ENCODE results near the gene HSPE1. TPM values are rescaled to one million over a fixed set of nuclear protein-coding genes. Genes with fewer than 3 reads are reported as not detected.

Gene HSPE1
- polyA plus RNA-seq, 3 donors = 25.2 to 46.2 (median 44.9) TPM

DNA sequence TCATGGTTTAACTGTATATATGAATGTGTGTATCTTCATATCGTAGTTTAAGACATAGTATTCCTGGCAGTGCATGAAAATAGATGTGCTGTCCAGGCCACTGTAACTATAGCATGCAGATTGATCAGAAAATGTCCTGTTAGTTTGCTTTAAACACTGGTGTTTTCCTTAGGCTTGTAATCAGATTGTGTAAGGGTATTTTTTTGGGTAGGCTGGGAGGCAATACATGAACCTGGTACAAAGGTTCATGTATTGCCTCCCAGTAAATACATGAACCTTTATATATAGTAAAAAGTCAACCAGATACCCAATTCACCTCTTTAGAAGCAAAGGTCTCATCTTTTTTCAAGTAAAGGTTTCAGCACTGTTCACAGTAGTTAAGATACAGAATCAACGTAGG is 45.3 kb upstream of the HSPE1 start:
- H3K4me2 ChIP-seq (replicated peaks; ENCODE audit: extremely low read depth, low read length, poor library complexity, severe bottlenecking) = peak overlapping the region; percentile 92
- peaks cover 6 to 19% of the 10 kb centered on the region in 2 donors for H3K36me3 Mint-ChIP-seq
- 100% methylated on average over 2 of the region's 2 CpGs for WGBS (ENCODE audit: insufficient coverage)
- no peak overlapping the region for H3K9ac ChIP-seq (ENCODE audit: insufficient read depth, low read length, poor library complexity, severe bottlenecking)
- peaks cover 10 to 12% of the 10 kb centered on the region in 2 donors for H3K36me3 ChIP-seq (replicated peaks in 1 of 2; ENCODE audit: control insufficient read depth in 1 of 2, insufficient read depth in 2 of 2, low read length in 2 of 2)
- no peak overlapping the region for H2AFZ ChIP-seq (ENCODE audit: insufficient read depth, low read depth, low read length, poor library complexity, severe bottlenecking)
- DNase-seq = no peak
- H3K4me3 Mint-ChIP-seq = peak overlapping the region; percentile 97 to 98
- H3K4me3 ChIP-seq (replicated peaks in 1 of 3; ENCODE audit: low read depth in 2 of 3, low read length in 3 of 3) = peak overlapping the region in 1 of 3 experiments; percentile 90
- H3K79me2 ChIP-seq (ENCODE audit: insufficient read depth, low read length) = peaks cover 66% of the 10 kb centered on the region
- TF ChIP-seq, protein P1, sequence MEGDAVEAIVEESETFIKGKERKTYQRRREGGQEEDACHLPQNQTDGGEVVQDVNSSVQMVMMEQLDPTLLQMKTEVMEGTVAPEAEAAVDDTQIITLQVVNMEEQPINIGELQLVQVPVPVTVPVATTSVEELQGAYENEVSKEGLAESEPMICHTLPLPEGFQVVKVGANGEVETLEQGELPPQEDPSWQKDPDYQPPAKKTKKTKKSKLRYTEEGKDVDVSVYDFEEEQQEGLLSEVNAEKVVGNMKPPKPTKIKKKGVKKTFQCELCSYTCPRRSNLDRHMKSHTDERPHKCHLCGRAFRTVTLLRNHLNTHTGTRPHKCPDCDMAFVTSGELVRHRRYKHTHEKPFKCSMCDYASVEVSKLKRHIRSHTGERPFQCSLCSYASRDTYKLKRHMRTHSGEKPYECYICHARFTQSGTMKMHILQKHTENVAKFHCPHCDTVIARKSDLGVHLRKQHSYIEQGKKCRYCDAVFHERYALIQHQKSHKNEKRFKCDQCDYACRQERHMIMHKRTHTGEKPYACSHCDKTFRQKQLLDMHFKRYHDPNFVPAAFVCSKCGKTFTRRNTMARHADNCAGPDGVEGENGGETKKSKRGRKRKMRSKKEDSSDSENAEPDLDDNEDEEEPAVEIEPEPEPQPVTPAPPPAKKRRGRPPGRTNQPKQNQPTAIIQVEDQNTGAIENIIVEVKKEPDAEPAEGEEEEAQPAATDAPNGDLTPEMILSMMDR (IDR thresholded peaks at IDR 0.05) = no peak
- H3K27me3 Mint-ChIP-seq (ENCODE audit: low read depth in 3 of 3) = peaks cover 0 to 4% (median 0%) of the 10 kb centered on the region in 3 donors
- H4K20me1 ChIP-seq (ENCODE audit: insufficient read depth, low read length) = peaks cover 58% of the 10 kb centered on the region
- peak overlapping the region in 1 of 2 donors; percentile 100 for H3K27ac ChIP-seq (ENCODE audit: low read depth in 1 of 2, low read length in 2 of 2)
- H3K9me3 ChIP-seq (replicated peaks in 1 of 2; ENCODE audit: control insufficient read depth in 1 of 2, insufficient read depth in 1 of 2, low read length in 2 of 2) = no peaks in the 10 kb centered on the region
- H3K4me1 Mint-ChIP-seq = peaks cover 41% of the 10 kb centered on the region
- H3K27me3 ChIP-seq (ENCODE audit: control insufficient read depth in 2 of 2, insufficient read depth in 2 of 2, low read length in 2 of 2) = no peaks in the 10 kb centered on the region
- H3K4me1 ChIP-seq (ENCODE audit: control insufficient read depth in 1 of 2, insufficient read depth in 2 of 2, low read length in 2 of 2) = peaks cover 15 to 30% of the 10 kb centered on the region in 2 donors
- peak overlapping the region in 4 of 7 donors; percentile 100 for H3K27ac Mint-ChIP-seq
- H3K9me3 Mint-ChIP-seq = peaks cover 0 to 9% (median 0%) of the 10 kb centered on the region in 7 donors
- intact Hi-C loops (cut with micrococcal nuclease) = loop anchor here in 1 of 2 donors (2.0 to 10.0 kb wide), 2 partner anchors 46 to 250 kb away; partner anchors contain the start of genes HSPE1 and MARS2

DNA sequence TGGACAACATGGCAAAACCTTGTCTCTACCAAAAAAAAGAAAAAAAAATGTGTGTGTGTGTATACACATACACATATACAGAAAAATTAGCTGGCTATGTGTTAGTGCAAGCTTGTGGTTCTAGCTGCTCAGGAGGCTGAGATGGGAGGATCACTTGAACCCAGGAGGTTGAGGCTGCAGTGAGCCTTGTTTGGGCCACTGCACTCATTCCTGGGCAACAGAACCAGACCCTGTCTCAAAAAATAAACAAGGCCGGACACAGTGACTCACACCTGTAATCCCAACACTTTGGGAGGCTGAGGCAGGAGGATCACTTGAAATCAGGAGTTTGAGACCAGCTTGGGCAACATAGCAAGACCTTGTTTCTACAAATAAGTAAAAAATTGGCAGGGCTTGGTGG is 44.8 kb upstream of the HSPE1 start:
- Mint-ChIP-seq H3K36me3 (peaks cover 9 to 23% of the 10 kb centered on the region in 2 donors), H3K27ac (peak overlapping the region in 2 of 7 donors; percentile 34 to 60), H3K9me3 (peaks cover 0 to 9% (median 0%) of the 10 kb centered on the region in 7 donors), H3K4me1 (peaks cover 41% of the 10 kb centered on the region), H3K4me3 (no peak overlapping the region), H3K27me3 (ENCODE audit: low read depth in 3 of 3) (peaks cover 0 to 4% (median 0%) of the 10 kb centered on the region in 3 donors)
- H3K27ac ChIP-seq (ENCODE audit: low read depth in 1 of 2, low read length in 2 of 2) = no peak overlapping the region
- no peak overlapping the region for H3K4me2 ChIP-seq (replicated peaks; ENCODE audit: extremely low read depth, low read length, poor library complexity, severe bottlenecking)
- no CpG with 5 or more reads among the region's 1 CpG for WGBS (ENCODE audit: insufficient coverage)
- H2AFZ ChIP-seq (ENCODE audit: insufficient read depth, low read depth, low read length, poor library complexity, severe bottlenecking) = no peak overlapping the region
- no peak for DNase-seq
- H3K27me3 ChIP-seq (ENCODE audit: control insufficient read depth in 2 of 2, insufficient read depth in 2 of 2, low read length in 2 of 2) = no peaks in the 10 kb centered on the region
- no peak overlapping the region for H3K4me3 ChIP-seq (replicated peaks in 1 of 3; ENCODE audit: low read depth in 2 of 3, low read length in 3 of 3)
- peaks cover 71% of the 10 kb centered on the region for H3K79me2 ChIP-seq (ENCODE audit: insufficient read depth, low read length)
- H3K9ac ChIP-seq (ENCODE audit: insufficient read depth, low read length, poor library complexity, severe bottlenecking) = no peak overlapping the region
- TF ChIP-seq, protein P1 (IDR thresholded peaks at IDR 0.05) = no peak
- H3K4me1 ChIP-seq (ENCODE audit: control insufficient read depth in 1 of 2, insufficient read depth in 2 of 2, low read length in 2 of 2) = peaks cover 15 to 30% of the 10 kb centered on the region in 2 donors
- peaks cover 63% of the 10 kb centered on the region for H4K20me1 ChIP-seq (ENCODE audit: insufficient read depth, low read length)
- intact Hi-C loops (cut with micrococcal nuclease) = loop anchor here in 1 of 2 donors (2.0 to 10.0 kb wide), 2 partner anchors 45 to 249 kb away; partner anchors contain the start of genes HSPE1 and MARS2
- H3K9me3 ChIP-seq (replicated peaks in 1 of 2; ENCODE audit: control insufficient read depth in 1 of 2, insufficient read depth in 1 of 2, low read length in 2 of 2) = no peaks in the 10 kb centered on the region
- peaks cover 14 to 17% of the 10 kb centered on the region in 2 donors for H3K36me3 ChIP-seq (replicated peaks in 1 of 2; ENCODE audit: control insufficient read depth in 1 of 2, insufficient read depth in 2 of 2, low read length in 2 of 2)
